CD4-positive, alpha-beta T cell (primary cell): ENCODE data around the gene CDS2. TPM values are rescaled to one million over a fixed set of nuclear protein-coding genes. Genes with fewer than 3 reads are reported as not detected.

Experiments used
- ATAC-seq: fragments of 200-7000 bp; cut with Tn5 transposase; one replicate; pipeline ENCODE4 v1.10.0; 2022; ENCODE audit warnings: mild to moderate bottlenecking; ENCODE audit not compliant: poor library complexity
- CTCF ChIA-PET: fragments of 350-600 bp; sonication (Branson Sonifier 250); formaldehyde crosslinking; loops from one replicate; lab custom pipeline; 2021; ENCODE audit warnings: antibody characterized with exemption, inconsistent platforms; lab: Charles Lee
- POLR2A ChIA-PET: fragments of 350-600 bp; sonication (Branson Sonifier 250); formaldehyde crosslinking; loops from one replicate; lab custom pipeline; 2021; ENCODE audit warnings: antibody characterized with exemption, inconsistent platforms; lab: Charles Lee
- DNase-seq, 14 experiments: peaks; one replicate each; pipeline ENCODE4 v3.0.0-alpha.2; 2013 to 2020; ENCODE audit warnings: mixed read lengths in 2 of 14
- H3K27ac ChIP-seq, 2 donors: one replicate each; pipeline versions ENCODE4 v1.5.1 to v1.7.0; 2013; ENCODE audit warnings: low read length in 2 of 2, low read depth in 1 of 2, mild to moderate bottlenecking in 1 of 2
- H3K27me3 ChIP-seq, 2 experiments: 1 replicate in 1 of 2; 2 replicates in 1 of 2; pipeline versions ENCODE4 v1.6.1 to v1.7.0; 2013; ENCODE audit warnings: low read length in 2 of 2, control low read depth in 1 of 2, mild to moderate bottlenecking in 1 of 2, moderate library complexity in 1 of 2; ENCODE audit not compliant: insufficient read depth in 2 of 2, control insufficient read depth in 1 of 2
- H3K36me3 ChIP-seq: one replicate; pipeline ENCODE4 v1.6.1; 2013; ENCODE audit warnings: low read length, control low read depth; ENCODE audit not compliant: insufficient read depth
- H3K4me1 ChIP-seq: one replicate; pipeline ENCODE4 v1.6.1; 2013; ENCODE audit warnings: low read length, control low read depth; ENCODE audit not compliant: insufficient read depth
- H3K4me3 ChIP-seq: one replicate; pipeline ENCODE4 v1.5.1; 2013; ENCODE audit warnings: mild to moderate bottlenecking, low read length, moderate library complexity
- H3K9me3 ChIP-seq, 2 experiments: 1 replicate in 1 of 2; 2 replicates in 1 of 2; pipeline versions ENCODE4 v1.6.1 to v1.7.0; 2013; ENCODE audit warnings: low read length in 2 of 2, mild to moderate bottlenecking in 2 of 2, control low read depth in 1 of 2, moderate library complexity in 1 of 2; ENCODE audit not compliant: control insufficient read depth in 1 of 2, insufficient read depth in 1 of 2
- H3K27ac Mint-ChIP-seq: one replicate; pipeline ENCODE4 v1.8.0; 2020; ENCODE audit warnings: mixed read lengths
- H3K27me3 Mint-ChIP-seq: one replicate; pipeline ENCODE4 v1.8.0; 2021; ENCODE audit warnings: mixed read lengths
- H3K36me3 Mint-ChIP-seq: one replicate; pipeline ENCODE4 v1.8.0; 2021; ENCODE audit warnings: low read depth, mixed read lengths
- H3K4me1 Mint-ChIP-seq: one replicate; pipeline ENCODE4 v1.8.0; 2021; ENCODE audit warnings: low read depth, mixed read lengths
- H3K4me3 Mint-ChIP-seq: one replicate; pipeline ENCODE4 v1.8.0; 2020; ENCODE audit warnings: mild to moderate bottlenecking, mixed read lengths
- H3K9me3 Mint-ChIP-seq: one replicate; pipeline ENCODE4 v1.8.0; 2020; ENCODE audit warnings: mixed read lengths
- intact Hi-C, 2 experiments: fragments of 100-400 bp; cut with DNase I in 1 of 2; cut with micrococcal nuclease in 1 of 2; formaldehyde crosslinking; loops; one replicate each; pipeline versions ENCODE4 v1.15.1 to v1.9.0; 2023 to 2025; cut with DNase I, micrococcal nuclease
- total RNA-seq, 174 experiments: library from RNA in 2 of 174; stranded (reverse) in 2 of 174; gene quantifications; one replicate each; pipeline ENCODE4 v1.2.3 and lab custom pipeline; 2021 to 2026
- TF ChIP-seq, protein P1 (sequence below): fragments of 200-600 bp; IDR thresholded peaks from one replicate; pipeline ENCODE4 v1.8.0; 2022; ENCODE audit warnings: antibody characterized with exemption, mild to moderate bottlenecking

Gene CDS2
- total RNA-seq, 2 experiments from 2014 or later = 62.4 to 65.0 TPM

DNA sequence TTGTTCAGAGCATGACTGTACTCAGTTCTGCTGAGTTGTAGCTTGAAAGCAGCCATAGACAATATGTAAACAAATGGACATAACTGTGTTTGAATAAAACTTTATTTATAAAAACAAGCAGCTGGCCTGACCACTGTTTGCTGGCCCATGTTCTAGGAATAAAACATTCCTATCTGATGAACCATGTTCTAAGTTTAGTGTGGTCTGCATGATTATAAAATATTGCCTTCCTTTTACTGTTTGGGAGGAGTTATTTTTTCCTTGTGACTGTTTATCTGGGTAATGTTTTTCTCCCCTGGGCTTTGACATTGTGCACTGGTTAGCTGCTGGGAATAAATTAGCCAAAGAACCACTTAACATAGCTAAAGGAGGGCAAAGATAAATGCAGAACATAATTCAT is 55.1 kb downstream of the CDS2 start:
- intact Hi-C loops = no loop called here
- ChIA-PET POLR2A (interaction anchor here (1.0 kb wide), 1 partner anchor 62 kb away, joined by 3 read pairs; the partner anchor contains the start of gene PCNA), CTCF (interaction anchor here (2.3 kb wide), 1 partner anchor 56 kb away, joined by 7 read pairs; the partner anchor contains the start of gene CDS2)
- ATAC-seq (no peak), DNase-seq (no peak)
- Mint-ChIP-seq H3K4me1 (no peaks in the 10 kb centered on the region), H3K27ac (no peak overlapping the region), H3K27me3 (no peaks in the 10 kb centered on the region), H3K9me3 (no peaks in the 10 kb centered on the region), H3K4me3 (no peak overlapping the region), H3K36me3 (peaks cover 92% of the 10 kb centered on the region)
- H3K4me3 ChIP-seq = no peak overlapping the region
- peaks cover 79% of the 10 kb centered on the region for H3K36me3 ChIP-seq
- H3K27ac ChIP-seq = no peak overlapping the region
- H3K9me3 ChIP-seq = no peaks in the 10 kb centered on the region
- H3K27me3 ChIP-seq = no peaks in the 10 kb centered on the region
- TF ChIP-seq, protein P1, sequence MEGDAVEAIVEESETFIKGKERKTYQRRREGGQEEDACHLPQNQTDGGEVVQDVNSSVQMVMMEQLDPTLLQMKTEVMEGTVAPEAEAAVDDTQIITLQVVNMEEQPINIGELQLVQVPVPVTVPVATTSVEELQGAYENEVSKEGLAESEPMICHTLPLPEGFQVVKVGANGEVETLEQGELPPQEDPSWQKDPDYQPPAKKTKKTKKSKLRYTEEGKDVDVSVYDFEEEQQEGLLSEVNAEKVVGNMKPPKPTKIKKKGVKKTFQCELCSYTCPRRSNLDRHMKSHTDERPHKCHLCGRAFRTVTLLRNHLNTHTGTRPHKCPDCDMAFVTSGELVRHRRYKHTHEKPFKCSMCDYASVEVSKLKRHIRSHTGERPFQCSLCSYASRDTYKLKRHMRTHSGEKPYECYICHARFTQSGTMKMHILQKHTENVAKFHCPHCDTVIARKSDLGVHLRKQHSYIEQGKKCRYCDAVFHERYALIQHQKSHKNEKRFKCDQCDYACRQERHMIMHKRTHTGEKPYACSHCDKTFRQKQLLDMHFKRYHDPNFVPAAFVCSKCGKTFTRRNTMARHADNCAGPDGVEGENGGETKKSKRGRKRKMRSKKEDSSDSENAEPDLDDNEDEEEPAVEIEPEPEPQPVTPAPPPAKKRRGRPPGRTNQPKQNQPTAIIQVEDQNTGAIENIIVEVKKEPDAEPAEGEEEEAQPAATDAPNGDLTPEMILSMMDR = no peak
- no peaks in the 10 kb centered on the region for H3K4me1 ChIP-seq

DNA sequence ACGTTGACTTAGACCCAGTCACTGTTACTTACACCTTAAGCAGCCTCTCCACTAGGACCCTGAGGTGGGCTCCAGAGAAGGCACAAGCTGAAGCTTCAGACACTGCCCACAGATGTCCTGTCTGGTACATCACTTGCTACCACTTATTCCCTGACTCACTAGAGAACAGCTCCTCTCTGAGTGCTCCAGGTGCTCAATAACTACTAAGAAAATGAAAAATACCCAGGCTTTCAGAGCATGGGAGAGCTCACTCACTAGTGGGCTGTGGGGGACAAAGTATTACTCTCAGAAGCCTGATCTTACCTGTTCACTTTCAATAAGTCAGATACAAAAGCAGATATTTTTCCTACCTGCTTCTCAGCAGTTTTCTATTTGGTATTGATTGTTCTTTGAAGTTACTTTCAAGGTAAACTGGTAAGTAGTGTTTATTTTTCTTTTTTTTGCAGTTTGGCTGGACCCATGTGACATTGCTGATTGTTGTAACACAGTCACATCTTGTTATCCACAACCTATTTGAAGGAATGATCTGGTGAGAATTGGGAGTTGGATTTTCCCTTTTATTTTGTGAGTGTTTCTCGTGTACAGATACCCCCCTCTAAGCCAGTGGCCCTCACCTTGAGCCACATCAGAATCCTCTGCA is 55.9 kb downstream of the CDS2 start:
- Mint-ChIP-seq H3K27me3 (no peaks in the 10 kb centered on the region), H3K9me3 (no peaks in the 10 kb centered on the region), H3K27ac (no peak overlapping the region), H3K4me3 (no peak overlapping the region), H3K4me1 (no peaks in the 10 kb centered on the region), H3K36me3 (peaks cover 96% of the 10 kb centered on the region)
- peaks cover 72% of the 10 kb centered on the region for H3K36me3 ChIP-seq
- no peak overlapping the region for H3K27ac ChIP-seq
- H3K4me1 ChIP-seq = no peaks in the 10 kb centered on the region
- ChIA-PET CTCF (interaction anchor here (0.6 to 2.3 kb wide), 2 partner anchors 56 to 120 kb away, joined by 4 to 7 read pairs; partner anchors contain the start of gene CDS2), POLR2A (no interaction called here)
- TF ChIP-seq, protein P1 = no peak
- intact Hi-C loops = no loop called here
- no peaks in the 10 kb centered on the region for H3K9me3 ChIP-seq
- ATAC-seq = no peak
- DNase-seq = no peak
- no peak overlapping the region for H3K4me3 ChIP-seq
- H3K27me3 ChIP-seq = no peaks in the 10 kb centered on the region

DNA sequence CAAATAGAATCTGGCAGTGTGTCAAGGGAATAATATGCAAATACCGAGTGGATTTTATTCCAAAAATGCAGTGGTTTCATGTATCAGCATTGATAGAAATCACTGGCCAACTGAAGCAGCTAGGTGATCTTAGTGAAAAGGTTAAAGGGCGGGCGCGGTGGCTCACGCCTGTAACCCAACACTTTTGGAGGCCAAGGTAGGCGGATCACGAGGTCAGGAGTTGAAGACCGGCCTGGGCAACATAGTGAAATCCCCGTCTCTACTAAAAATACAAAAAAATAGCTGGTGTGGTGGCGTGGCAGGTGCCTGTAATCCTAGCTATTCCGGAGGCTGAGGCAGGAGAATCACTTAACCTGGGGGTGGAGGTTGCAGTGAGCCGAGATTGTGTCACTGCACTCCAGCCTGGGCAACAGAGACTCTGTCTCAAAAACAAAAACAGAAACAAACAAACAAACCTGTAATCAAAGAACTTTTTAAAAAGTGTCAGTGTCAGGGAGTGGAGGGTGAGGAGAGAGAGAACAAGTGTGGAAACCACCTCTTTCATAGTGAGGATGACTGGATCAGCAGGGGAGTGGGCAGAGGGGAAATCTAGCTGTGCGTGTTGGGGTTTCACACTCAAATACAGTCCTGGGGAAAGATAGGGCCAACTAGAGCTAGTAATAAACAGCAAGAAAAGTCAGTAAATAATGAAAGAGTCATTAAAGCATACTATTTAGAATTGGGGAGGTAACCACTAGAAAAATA is 57.1 kb downstream of the CDS2 start:
- Histone ChIP-seq H3K4me3 (no peak overlapping the region), H3K27me3 (no peaks in the 10 kb centered on the region), H3K27ac (no peak overlapping the region), H3K36me3 (peaks cover 70% of the 10 kb centered on the region), H3K9me3 (no peaks in the 10 kb centered on the region), H3K4me1 (no peaks in the 10 kb centered on the region)
- ChIA-PET POLR2A (no interaction called here), CTCF (interaction anchor here (2.3 kb wide), 1 partner anchor 57 kb away, joined by 7 read pairs; the partner anchor contains the start of gene CDS2)
- no peaks in the 10 kb centered on the region for H3K4me1 Mint-ChIP-seq
- peaks cover 97% of the 10 kb centered on the region for H3K36me3 Mint-ChIP-seq
- TF ChIP-seq, protein P1 = no peak
- no peak overlapping the region for H3K4me3 Mint-ChIP-seq
- no peaks in the 10 kb centered on the region for H3K9me3 Mint-ChIP-seq
- H3K27ac Mint-ChIP-seq = peak overlapping the region; percentile 0
- ATAC-seq (no peak), DNase-seq (no peak)
- intact Hi-C loops = no loop called here
- H3K27me3 Mint-ChIP-seq = no peaks in the 10 kb centered on the region
